Activated CD4-positive, alpha-beta memory T cell treated with anti-CD3 and anti-CD28 coated beads, Interleukin-2, amount 10 ng/mL, durations not matched to agents 7 days and 5 days (primary cell): ENCODE results near the gene ADAMTS9. TPM values are rescaled to one million over a fixed set of nuclear protein-coding genes. Genes with fewer than 3 reads are reported as not detected.

Experiments used
- CTCF ChIA-PET: fragments of 350-600 bp; sonication (Branson Sonifier 250); formaldehyde crosslinking; loops from one replicate; lab custom pipeline; 2021; ENCODE audit warnings: antibody characterized with exemption, inconsistent platforms; lab: Charles Lee
- POLR2A ChIA-PET: fragments of 350-600 bp; sonication (Branson Sonifier 250); formaldehyde crosslinking; loops from one replicate; lab custom pipeline; 2021; ENCODE audit warnings: antibody characterized with exemption; lab: Charles Lee
- DNase-seq: peaks from one replicate; pipeline ENCODE4 v3.0.0-alpha.2; 2020
- H3K27ac Mint-ChIP-seq: one replicate; pipeline ENCODE4 v1.8.0; 2021; ENCODE audit warnings: mild to moderate bottlenecking, mixed read lengths
- H3K27me3 Mint-ChIP-seq: one replicate; pipeline ENCODE4 v1.8.0; 2021; ENCODE audit warnings: mixed read lengths
- H3K36me3 Mint-ChIP-seq: one replicate; pipeline ENCODE4 v1.8.0; 2021; ENCODE audit warnings: low read depth, mixed read lengths
- H3K4me1 Mint-ChIP-seq: one replicate; pipeline ENCODE4 v1.8.0; 2021; ENCODE audit warnings: mixed read lengths
- H3K4me3 Mint-ChIP-seq: one replicate; pipeline ENCODE4 v1.8.0; 2021; ENCODE audit warnings: mild to moderate bottlenecking, mixed read lengths
- H3K9me3 Mint-ChIP-seq: one replicate; pipeline ENCODE4 v1.8.0; 2021; ENCODE audit warnings: mixed read lengths
- total RNA-seq, 2 experiments: library from RNA; stranded (reverse); gene quantifications; one replicate each; pipeline ENCODE4 v1.2.3, GENCODE V29; 2021

Gene ADAMTS9
- total RNA-seq, 2 experiments from 2014 or later: not detected

DNA sequence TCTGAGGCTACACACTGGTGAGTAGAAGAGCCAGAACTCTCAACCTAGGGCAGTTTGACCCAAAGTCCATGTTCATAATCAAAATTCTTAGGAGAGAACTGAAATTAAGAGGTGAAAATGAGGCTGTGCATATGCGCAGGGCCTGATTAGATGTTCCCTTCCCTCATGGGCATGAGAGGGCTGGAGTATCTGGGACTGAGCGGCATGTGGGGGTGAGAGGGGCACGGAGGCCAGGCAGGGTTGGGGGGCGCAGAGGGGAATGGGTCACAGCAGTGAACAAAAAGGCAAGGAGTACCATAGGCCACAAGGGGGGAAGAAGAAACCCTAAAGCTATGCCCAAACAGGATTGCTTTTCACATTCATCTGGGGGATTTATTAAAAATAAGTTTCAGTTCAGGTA, 31.3 kb downstream of the ADAMTS9 start:
- H3K4me1 Mint-ChIP-seq: no peaks in the 10 kb centered on the region
- H3K27ac Mint-ChIP-seq: no peak overlapping the region
- H3K27me3 Mint-ChIP-seq: no peaks in the 10 kb centered on the region
- no peak for DNase-seq
- H3K9me3 Mint-ChIP-seq: no peaks in the 10 kb centered on the region
- CTCF ChIA-PET: no interaction called here
- no peak overlapping the region for H3K4me3 Mint-ChIP-seq
- POLR2A ChIA-PET: no interaction called here
- no peaks in the 10 kb centered on the region for H3K36me3 Mint-ChIP-seq

DNA sequence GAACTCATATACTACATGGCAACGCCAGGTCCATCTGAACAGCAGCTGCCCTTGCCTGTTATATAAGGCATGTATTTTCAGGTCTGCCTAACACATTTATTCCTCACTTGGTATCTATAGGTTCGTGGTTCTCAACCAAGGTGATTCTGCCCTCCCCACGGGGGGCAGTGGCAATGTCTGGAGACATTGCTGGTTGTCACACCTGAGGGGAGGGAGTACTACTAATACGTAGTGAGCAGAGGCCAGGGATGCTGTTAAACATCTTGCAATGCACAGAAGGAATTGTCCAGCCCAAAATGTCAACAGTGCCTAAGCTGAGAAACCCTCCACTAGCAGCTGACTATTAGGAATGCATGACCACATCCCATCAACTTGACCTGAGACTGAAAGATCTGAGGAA, 32.6 kb downstream of the ADAMTS9 start:
- Mint-ChIP-seq H3K9me3 (no peaks in the 10 kb centered on the region), H3K27me3 (no peaks in the 10 kb centered on the region), H3K4me3 (no peak overlapping the region), H3K36me3 (no peaks in the 10 kb centered on the region), H3K27ac (no peak overlapping the region), H3K4me1 (no peaks in the 10 kb centered on the region)
- CTCF ChIA-PET: no interaction called here
- POLR2A ChIA-PET: no interaction called here
- DNase-seq: no peak

DNA sequence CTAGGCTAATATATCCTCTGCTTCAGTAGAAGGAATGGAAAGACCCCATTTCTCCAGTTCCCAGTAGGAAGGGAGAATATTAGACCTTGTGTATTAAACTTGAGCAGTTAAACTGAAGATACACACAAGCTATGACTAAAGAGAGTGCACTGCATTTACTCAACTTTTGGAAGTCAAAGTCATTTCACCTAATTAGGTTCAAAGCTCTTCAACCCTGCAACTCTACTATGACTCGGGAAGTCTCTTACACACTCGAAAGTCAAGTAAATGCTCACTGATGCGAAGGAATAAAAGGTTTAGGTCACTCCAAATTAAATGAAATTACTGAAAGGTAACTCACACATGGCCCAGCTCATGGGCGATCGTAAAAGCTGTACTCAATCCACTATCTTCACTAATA, 33.8 kb downstream of the ADAMTS9 start:
- ChIA-PET CTCF (no interaction called here), POLR2A (interaction anchor here (0.5 kb wide), 1 partner anchor 1114 kb away, joined by 3 read pairs; no protein-coding TSS in a partner anchor)
- Mint-ChIP-seq H3K4me1 (no peaks in the 10 kb centered on the region), H3K9me3 (no peaks in the 10 kb centered on the region), H3K27ac (no peak overlapping the region), H3K36me3 (no peaks in the 10 kb centered on the region), H3K4me3 (no peak overlapping the region), H3K27me3 (no peaks in the 10 kb centered on the region)
- DNase-seq: no peak

DNA sequence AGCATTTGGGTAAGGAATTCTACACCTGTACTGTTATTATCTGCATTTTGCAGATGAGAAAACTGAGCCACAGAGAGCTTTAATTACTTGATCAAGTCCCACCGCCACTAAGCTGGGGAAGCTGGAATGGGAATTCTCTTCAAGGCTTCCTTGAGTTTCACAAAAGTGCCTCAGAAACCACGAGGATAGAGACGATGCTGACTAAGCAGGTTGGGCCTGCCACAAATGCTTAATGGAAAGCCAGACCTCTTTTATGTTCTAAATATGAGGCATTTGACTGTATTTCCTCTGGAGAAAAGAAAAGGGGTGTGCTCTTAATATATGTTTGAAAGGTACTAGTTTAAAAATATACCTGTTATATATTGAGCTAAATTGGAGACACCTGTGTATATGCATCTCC, 34.7 kb downstream of the ADAMTS9 start:
- H3K27ac Mint-ChIP-seq: no peak overlapping the region
- no peak for DNase-seq
- ChIA-PET CTCF (no interaction called here), POLR2A (no interaction called here)
- H3K27me3 Mint-ChIP-seq: no peaks in the 10 kb centered on the region
- no peaks in the 10 kb centered on the region for H3K9me3 Mint-ChIP-seq
- H3K4me1 Mint-ChIP-seq: no peaks in the 10 kb centered on the region
- no peaks in the 10 kb centered on the region for H3K36me3 Mint-ChIP-seq
- no peak overlapping the region for H3K4me3 Mint-ChIP-seq

DNA sequence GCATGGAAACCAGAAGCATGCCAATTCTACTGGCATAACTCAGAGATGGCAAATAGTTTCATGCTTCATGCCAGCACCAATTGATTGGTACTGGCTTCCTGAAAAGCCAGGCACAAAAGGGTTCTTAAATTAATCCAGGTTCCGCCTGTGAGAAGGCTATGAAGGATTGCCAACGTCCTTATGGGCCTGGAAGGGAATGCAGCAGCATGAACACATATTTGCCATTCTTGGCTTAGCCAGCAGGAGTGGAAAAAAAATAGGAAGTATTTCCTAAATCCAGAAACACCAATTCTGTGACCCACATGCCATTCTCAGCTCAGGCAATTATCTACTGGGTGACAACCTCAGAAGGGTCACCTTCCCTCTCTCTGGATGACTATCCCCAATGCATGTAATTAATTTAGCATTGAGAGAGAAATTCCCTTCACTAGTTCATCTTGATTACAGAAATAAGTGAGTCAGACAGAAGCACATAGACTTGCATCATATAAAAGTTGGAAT, 36.0 kb downstream of the ADAMTS9 start:
- ChIA-PET CTCF (no interaction called here), POLR2A (no interaction called here)
- Mint-ChIP-seq H3K36me3 (no peaks in the 10 kb centered on the region), H3K9me3 (no peaks in the 10 kb centered on the region), H3K27me3 (no peaks in the 10 kb centered on the region), H3K4me1 (no peaks in the 10 kb centered on the region), H3K27ac (no peak overlapping the region), H3K4me3 (no peak overlapping the region)
- no peak for DNase-seq

DNA sequence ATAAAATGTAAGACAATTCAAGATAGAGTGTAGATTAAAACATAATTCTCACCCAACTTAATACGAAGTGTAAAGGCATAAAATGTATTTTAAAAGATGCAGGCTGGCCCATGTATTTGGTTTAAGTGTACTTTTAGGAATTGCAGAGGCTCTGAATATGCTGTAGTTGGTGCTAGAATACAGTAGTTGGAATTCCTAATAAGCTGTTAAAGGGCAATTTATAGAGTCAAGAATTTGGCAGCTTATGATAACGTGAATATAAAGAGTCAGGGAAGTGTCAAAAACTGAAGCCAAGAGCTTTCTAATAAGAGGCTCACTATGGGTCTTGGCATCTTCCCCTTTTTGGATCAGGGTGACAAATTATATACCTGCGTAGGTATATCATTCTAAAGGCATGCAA, 36.5 kb downstream of the ADAMTS9 start:
- no peaks in the 10 kb centered on the region for H3K36me3 Mint-ChIP-seq
- H3K27ac Mint-ChIP-seq: no peak overlapping the region
- ChIA-PET CTCF (no interaction called here), POLR2A (no interaction called here)
- no peak overlapping the region for H3K4me3 Mint-ChIP-seq
- no peak for DNase-seq
- no peaks in the 10 kb centered on the region for H3K9me3 Mint-ChIP-seq
- no peaks in the 10 kb centered on the region for H3K4me1 Mint-ChIP-seq
- no peaks in the 10 kb centered on the region for H3K27me3 Mint-ChIP-seq

DNA sequence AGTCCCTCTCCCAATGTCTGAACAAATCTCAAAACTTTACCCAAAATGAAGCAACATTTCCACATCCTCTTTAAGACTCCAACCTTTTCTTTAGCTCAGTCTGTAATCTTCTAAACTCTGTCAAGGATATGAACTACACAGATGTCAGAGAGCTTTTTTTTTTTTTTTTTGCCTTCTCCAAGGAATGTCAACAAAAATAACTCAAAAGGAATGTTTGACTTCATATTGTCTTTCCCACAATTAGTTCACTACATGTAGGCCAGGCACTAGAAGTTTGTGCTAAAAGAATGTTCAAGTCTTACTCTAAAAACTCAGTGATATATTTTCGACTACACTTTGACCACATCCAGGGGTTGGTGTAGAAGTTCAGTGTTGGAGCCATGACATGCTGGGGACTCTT, 37.1 kb downstream of the ADAMTS9 start:
- no peaks in the 10 kb centered on the region for H3K36me3 Mint-ChIP-seq
- POLR2A ChIA-PET: no interaction called here

DNA sequence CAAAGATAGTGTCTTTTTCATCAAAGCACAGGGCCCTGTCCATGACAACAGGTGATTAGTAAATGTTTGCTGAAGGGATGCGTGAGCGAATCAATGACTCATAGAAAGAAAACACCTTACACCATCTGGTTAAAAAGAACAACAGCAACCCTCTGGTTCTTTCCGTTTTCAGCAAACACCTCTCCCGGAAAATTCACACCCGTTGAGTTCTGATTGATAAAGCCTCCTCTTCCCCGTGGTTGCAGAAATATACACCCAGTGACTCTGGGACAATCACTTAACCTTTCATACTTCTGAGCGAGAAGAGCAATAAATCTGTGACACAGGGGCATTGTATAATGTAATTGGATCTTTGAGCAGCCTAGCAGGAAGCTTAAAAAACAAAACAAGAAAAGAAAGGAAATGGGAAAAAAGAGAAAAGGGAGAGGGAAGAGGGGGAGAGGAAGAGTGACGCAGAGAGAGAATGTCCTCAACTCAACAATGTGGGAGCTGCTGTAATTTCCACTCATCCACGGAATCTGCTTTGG, 37.6 kb downstream of the ADAMTS9 start:
- DNase-seq: no peak
- H3K27me3 Mint-ChIP-seq: no peaks in the 10 kb centered on the region
- ChIA-PET CTCF (no interaction called here), POLR2A (no interaction called here)
- H3K36me3 Mint-ChIP-seq: no peaks in the 10 kb centered on the region
- H3K27ac Mint-ChIP-seq: no peak overlapping the region
- H3K4me1 Mint-ChIP-seq: no peaks in the 10 kb centered on the region
- H3K9me3 Mint-ChIP-seq: no peaks in the 10 kb centered on the region
- no peak overlapping the region for H3K4me3 Mint-ChIP-seq

More for the DNA sequence above, 37.1 kb downstream of the ADAMTS9 start:
- Mint-ChIP-seq H3K4me1 (no peaks in the 10 kb centered on the region), H3K9me3 (no peaks in the 10 kb centered on the region), H3K27ac (no peak overlapping the region), H3K27me3 (no peaks in the 10 kb centered on the region), H3K4me3 (no peak overlapping the region)
- DNase-seq: no peak
- CTCF ChIA-PET: no interaction called here

DNA sequence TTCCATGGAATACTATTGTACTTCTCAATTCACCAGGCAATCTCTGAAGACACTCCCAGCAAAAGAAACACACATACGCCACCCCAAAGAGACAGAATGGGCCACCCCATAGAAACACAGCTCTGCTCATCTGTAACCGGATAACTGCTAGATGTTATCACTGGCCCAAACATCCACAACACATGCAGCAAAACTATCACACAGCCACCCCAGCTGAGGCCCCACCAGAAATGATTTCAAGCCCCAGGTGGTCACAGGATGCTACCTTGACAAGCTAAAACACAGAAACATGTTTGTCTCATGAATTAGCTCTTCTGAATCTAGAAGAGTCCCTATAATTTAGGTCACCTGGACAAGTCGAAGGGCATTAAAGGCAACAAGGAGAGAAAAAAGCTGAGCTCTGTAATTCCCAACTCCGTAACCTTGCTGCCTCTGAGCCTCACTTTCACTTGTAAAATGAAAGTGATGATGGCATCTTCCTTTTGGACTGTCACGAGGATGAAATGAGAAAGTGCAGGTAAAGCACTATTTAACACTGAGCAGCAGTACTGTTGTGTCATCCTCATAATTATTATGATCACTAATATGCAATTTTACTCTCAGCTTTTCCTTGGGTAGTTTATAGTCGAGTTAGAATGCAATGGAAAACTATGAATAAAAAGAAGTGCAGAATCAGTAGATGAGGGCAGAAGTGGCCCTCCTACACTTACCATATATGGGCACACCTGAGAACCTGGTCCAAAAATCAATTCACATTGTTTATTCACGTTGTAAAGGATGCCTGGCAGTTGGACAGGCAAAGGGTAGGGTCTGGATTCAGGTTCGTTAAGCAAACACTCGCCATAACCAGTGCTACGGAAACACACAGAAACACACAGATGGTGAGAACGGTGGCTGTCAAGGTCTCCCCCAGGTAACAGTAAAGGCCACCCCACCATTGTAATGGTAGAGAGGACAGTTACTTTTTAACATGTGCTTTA, 38.6 kb downstream of the ADAMTS9 start:
- Mint-ChIP-seq H3K9me3 (no peaks in the 10 kb centered on the region), H3K27me3 (no peaks in the 10 kb centered on the region), H3K4me3 (no peak overlapping the region), H3K4me1 (no peaks in the 10 kb centered on the region), H3K36me3 (no peaks in the 10 kb centered on the region), H3K27ac (no peak overlapping the region)
- no peak for DNase-seq
- ChIA-PET POLR2A (no interaction called here), CTCF (no interaction called here)

DNA sequence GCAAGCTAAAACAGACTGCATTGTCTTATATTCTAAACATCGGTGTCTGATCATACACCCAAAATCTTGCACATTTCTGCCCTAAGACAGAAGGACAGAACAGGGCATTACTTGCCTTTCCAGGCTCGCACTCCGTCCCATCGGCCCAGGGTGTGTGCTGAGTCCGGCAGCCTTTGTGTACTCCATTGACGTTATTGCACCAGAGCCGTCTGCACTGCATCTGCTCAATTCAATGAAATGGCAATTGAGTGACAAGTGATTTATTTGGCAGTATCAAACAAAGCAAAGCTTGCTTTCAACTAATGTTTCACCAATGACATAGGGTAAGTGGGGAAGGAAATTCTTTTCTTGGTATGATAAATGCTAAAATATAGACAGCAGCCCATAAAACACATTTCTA, 40.0 kb downstream of the ADAMTS9 start:
- Mint-ChIP-seq H3K36me3 (no peaks in the 10 kb centered on the region), H3K27me3 (no peaks in the 10 kb centered on the region), H3K4me3 (no peak overlapping the region), H3K27ac (no peak overlapping the region), H3K4me1 (no peaks in the 10 kb centered on the region), H3K9me3 (no peaks in the 10 kb centered on the region)
- no peak for DNase-seq
- ChIA-PET POLR2A (no interaction called here), CTCF (no interaction called here)

DNA sequence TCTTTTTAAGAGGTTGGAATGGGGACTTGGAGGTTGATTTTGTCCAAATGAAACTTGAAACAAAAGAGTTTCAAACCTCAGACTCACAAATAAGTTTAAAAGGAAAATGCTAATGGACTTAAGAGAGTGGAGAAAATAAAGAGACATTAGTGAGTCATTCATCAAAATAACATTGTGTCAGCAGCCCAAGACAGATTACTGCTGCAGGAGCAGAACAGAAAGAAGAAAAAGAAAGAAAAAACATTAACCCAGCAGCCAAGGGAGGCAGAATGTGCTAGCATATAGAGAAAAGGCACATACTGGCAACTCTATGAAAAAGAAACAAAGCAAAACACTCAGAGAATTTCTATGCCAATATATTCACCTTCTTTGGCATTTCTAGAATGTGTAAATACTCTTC, 42.6 kb downstream of the ADAMTS9 start:
- no peaks in the 10 kb centered on the region for H3K4me1 Mint-ChIP-seq
- POLR2A ChIA-PET: no interaction called here

DNA sequence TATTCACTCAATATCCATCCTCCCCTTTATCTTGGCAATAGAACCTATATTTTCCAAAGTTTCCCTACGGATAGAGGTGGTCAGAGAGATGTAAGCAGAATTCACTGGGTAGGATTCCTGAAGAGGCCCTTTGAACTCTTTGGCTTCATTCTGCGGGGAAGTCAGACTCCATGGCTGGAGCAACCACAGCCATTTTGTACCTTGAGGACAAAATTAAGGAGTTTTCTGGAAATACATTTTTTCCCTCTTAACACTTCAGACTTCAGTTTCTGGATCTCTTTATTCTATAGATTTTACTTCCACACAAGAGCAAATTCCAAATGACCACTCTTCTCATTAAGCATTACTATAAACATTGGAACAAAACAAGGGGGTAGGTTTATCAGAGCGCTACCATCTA, 43.3 kb downstream of the ADAMTS9 start:
- H3K27me3 Mint-ChIP-seq: no peaks in the 10 kb centered on the region
- CTCF ChIA-PET: no interaction called here
- H3K9me3 Mint-ChIP-seq: no peaks in the 10 kb centered on the region
- no peaks in the 10 kb centered on the region for H3K4me1 Mint-ChIP-seq
- H3K27ac Mint-ChIP-seq: no peak overlapping the region
- no peaks in the 10 kb centered on the region for H3K36me3 Mint-ChIP-seq
- no peak for DNase-seq
- POLR2A ChIA-PET: no interaction called here
- H3K4me3 Mint-ChIP-seq: no peak overlapping the region

More for the DNA sequence above, 42.6 kb downstream of the ADAMTS9 start:
- CTCF ChIA-PET: no interaction called here
- Mint-ChIP-seq H3K4me3 (no peak overlapping the region), H3K36me3 (no peaks in the 10 kb centered on the region), H3K9me3 (no peaks in the 10 kb centered on the region), H3K27me3 (no peaks in the 10 kb centered on the region), H3K27ac (no peak overlapping the region)
- no peak for DNase-seq

DNA sequence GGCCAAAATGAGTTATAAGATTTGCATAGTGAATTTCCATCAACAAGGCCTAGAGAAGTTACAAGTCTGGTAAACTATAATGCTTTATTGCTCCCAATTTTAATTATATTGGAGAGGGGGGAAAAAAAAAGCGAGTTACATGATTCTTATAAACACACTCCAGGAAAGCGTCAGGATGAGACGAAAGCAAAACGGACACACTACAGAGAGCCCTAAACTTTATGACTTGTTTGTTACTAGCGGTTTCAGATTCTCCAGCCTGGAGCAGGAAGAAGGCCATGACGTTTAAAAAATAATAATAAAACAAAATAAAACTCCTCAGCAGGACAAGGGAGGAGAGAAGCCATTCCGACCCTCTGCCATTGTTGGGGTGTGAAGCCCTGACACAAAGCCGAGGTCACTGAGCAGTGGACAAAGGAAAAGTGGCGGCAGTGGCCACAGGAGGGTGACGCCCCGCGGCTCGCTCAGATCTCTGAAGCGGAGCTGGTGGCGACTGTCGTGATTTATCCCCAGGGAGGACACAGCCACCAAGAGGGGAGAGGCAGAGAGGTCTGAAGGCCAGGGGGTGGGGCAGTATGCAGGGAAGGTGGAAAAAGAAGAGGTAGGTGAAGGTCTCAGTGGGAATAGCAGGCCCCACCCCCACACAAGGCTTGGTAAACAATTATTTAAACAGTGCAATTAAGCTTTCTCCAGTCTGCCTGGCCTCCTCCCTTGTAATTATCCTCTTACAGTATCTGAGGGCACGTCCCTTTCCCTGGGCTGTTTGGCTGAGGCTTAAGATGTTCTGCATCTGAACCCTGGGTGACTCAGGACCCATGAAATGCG, 45.3 kb downstream of the ADAMTS9 start:
- ChIA-PET CTCF (no interaction called here), POLR2A (no interaction called here)
- H3K4me1 Mint-ChIP-seq: no peaks in the 10 kb centered on the region
- no peak overlapping the region for H3K27ac Mint-ChIP-seq
- no peaks in the 10 kb centered on the region for H3K27me3 Mint-ChIP-seq
- no peak for DNase-seq
- H3K4me3 Mint-ChIP-seq: no peak overlapping the region
- H3K9me3 Mint-ChIP-seq: no peaks in the 10 kb centered on the region
- no peaks in the 10 kb centered on the region for H3K36me3 Mint-ChIP-seq
